Measurements from ENCODE around the gene EPN1. TPM values are rescaled to one million over a fixed set of nuclear protein-coding genes. Genes with fewer than 3 reads are reported as not detected.

EPN1 gene
- total RNA-seq, 1 experiment from 2014 or later: 197 TPM

DNA sequence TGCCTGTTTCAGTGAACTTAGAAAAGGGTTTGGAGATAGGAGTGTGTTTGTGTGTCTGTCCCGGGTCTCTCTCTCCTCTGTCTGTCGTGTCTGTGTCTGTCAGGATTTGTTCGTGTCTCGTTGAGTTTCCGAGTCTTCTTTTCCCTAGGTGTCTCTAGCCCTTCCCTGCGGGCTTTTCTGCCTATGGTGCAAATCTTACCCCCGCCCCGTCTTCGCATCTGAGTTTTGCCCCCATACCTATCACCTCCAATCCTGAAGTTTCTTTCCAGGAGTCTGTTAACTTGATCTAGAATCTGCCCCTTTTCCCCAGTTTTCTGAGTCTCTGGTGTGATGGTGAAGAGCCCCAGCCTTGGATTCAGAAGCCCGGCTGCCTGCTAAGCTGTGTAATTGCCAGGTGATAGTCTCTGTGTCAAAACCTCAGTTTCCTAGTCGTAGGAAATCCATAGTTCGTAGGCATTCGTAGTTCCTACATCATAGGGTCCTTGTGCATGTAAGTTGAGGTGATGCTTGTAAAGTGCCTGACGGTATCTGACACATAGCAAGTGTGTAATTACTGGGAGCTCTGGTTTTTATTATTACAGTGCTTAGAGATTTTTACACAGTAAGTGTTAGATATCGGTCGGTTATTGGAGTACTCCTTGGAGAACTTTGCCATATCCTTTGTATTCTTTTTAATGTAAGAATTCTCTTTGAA lies 782 bp downstream of the EPN1 start:
- POLR2A ChIA-PET: interaction anchor here (0.5 kb wide), 1 partner anchor 8 kb away, joined by 3 read pairs; no protein-coding TSS in a partner anchor
- peaks cover 91% of the 10 kb centered on the region for H3K36me3 Mint-ChIP-seq (ENCODE audit: insufficient read depth, unreplicated experiment)

DNA sequence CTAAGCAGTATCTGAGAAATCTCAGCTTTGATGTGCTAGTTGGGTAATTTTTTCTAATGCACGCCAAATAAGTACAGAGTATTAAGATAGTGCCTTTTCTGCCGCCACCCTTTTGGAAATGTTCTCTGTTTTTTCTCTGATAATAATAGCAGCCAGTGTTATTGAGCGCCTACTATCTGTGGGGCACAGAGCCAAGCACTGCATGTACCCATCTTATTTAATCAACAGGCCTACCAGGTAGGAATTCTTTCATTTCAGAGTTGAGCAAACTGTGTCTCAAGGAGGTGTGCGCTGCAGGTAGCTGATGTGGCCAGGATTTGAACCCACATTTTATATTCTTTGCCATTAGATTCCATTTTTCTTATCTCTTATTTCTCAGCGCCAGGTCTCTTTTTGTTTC lies 1.4 kb downstream of the EPN1 start:
- Histone ChIP-seq H3K36me3 (ENCODE audit: control insufficient read depth, insufficient read depth, low read length) (peaks cover 5% of the 10 kb centered on the region; the same call in 1 of the 2 replicates), H3K4me3 (ENCODE audit: low read depth, low read length) (peak overlapping the region; percentile 76), H3K4me1 (peaks cover 30% of the 10 kb centered on the region), H3K9me3 (no peaks in the 10 kb centered on the region), H3K27me3 (replicated peaks; ENCODE audit: control insufficient read depth, insufficient read depth, low read length) (no peaks in the 10 kb centered on the region)
- ChIA-PET CTCF (interaction anchor here (0.5 kb wide), 1 partner anchor 22 kb away, joined by 3 read pairs; no protein-coding TSS in a partner anchor), POLR2A (interaction anchor here (0.5 kb wide), 1 partner anchor 22 kb away, joined by 4 read pairs; no protein-coding TSS in a partner anchor)
- BruUV-seq (replicated peaks): TSS peak; percentile 38
- intact Hi-C loops (cut with micrococcal nuclease; ENCODE audit: unreplicated experiment): no loop called here
- Mint-ChIP-seq H3K36me3 (ENCODE audit: insufficient read depth, unreplicated experiment) (peaks cover 91% of the 10 kb centered on the region), H3K4me3 (ENCODE audit: unreplicated experiment) (peak overlapping the region; percentile 94), H3K4me1 (ENCODE audit: low read depth, unreplicated experiment) (peaks cover 38% of the 10 kb centered on the region), H3K27me3 (ENCODE audit: insufficient read depth, unreplicated experiment) (no peaks in the 10 kb centered on the region), H3K9me3 (ENCODE audit: unreplicated experiment) (no peaks in the 10 kb centered on the region), H3K27ac (ENCODE audit: unreplicated experiment) (peak overlapping the region; percentile 66)
- DNase-seq: no peak
- TF ChIP-seq, protein P1, sequence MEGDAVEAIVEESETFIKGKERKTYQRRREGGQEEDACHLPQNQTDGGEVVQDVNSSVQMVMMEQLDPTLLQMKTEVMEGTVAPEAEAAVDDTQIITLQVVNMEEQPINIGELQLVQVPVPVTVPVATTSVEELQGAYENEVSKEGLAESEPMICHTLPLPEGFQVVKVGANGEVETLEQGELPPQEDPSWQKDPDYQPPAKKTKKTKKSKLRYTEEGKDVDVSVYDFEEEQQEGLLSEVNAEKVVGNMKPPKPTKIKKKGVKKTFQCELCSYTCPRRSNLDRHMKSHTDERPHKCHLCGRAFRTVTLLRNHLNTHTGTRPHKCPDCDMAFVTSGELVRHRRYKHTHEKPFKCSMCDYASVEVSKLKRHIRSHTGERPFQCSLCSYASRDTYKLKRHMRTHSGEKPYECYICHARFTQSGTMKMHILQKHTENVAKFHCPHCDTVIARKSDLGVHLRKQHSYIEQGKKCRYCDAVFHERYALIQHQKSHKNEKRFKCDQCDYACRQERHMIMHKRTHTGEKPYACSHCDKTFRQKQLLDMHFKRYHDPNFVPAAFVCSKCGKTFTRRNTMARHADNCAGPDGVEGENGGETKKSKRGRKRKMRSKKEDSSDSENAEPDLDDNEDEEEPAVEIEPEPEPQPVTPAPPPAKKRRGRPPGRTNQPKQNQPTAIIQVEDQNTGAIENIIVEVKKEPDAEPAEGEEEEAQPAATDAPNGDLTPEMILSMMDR (IDR thresholded peaks at IDR 0.05; ENCODE audit: insufficient read depth in 1 of 2, low read depth in 1 of 2, low read length in 1 of 2, severe bottlenecking in 1 of 2, unreplicated experiment in 1 of 2): no peak

More for the DNA sequence above, 782 bp downstream of the EPN1 start:
- Mint-ChIP-seq H3K4me3 (ENCODE audit: unreplicated experiment) (peak overlapping the region; percentile 94), H3K4me1 (ENCODE audit: low read depth, unreplicated experiment) (peaks cover 41% of the 10 kb centered on the region), H3K27me3 (ENCODE audit: insufficient read depth, unreplicated experiment) (no peaks in the 10 kb centered on the region), H3K9me3 (ENCODE audit: unreplicated experiment) (no peaks in the 10 kb centered on the region), H3K27ac (ENCODE audit: unreplicated experiment) (peak overlapping the region; percentile 92)
- Histone ChIP-seq H3K9me3 (no peaks in the 10 kb centered on the region), H3K27me3 (replicated peaks; ENCODE audit: control insufficient read depth, insufficient read depth, low read length) (no peaks in the 10 kb centered on the region), H3K4me3 (ENCODE audit: low read depth, low read length) (peak overlapping the region; percentile 76), H3K4me1 (peaks cover 30% of the 10 kb centered on the region), H3K36me3 (ENCODE audit: control insufficient read depth, insufficient read depth, low read length) (peaks cover 5% of the 10 kb centered on the region; the same call in 1 of the 2 replicates)
- CTCF ChIA-PET: no interaction called here
- intact Hi-C loops (cut with micrococcal nuclease; ENCODE audit: unreplicated experiment): loop anchor here (2.0 kb wide), 1 partner anchor 21 kb away; the partner anchor contains the start of gene U2AF2
- TF ChIP-seq, protein P1 (IDR thresholded peaks at IDR 0.05; ENCODE audit: insufficient read depth in 1 of 2, low read depth in 1 of 2, low read length in 1 of 2, severe bottlenecking in 1 of 2, unreplicated experiment in 1 of 2): no peak
- DNase-seq: no peak
- BruUV-seq (replicated peaks): no TSS peak

DNA sequence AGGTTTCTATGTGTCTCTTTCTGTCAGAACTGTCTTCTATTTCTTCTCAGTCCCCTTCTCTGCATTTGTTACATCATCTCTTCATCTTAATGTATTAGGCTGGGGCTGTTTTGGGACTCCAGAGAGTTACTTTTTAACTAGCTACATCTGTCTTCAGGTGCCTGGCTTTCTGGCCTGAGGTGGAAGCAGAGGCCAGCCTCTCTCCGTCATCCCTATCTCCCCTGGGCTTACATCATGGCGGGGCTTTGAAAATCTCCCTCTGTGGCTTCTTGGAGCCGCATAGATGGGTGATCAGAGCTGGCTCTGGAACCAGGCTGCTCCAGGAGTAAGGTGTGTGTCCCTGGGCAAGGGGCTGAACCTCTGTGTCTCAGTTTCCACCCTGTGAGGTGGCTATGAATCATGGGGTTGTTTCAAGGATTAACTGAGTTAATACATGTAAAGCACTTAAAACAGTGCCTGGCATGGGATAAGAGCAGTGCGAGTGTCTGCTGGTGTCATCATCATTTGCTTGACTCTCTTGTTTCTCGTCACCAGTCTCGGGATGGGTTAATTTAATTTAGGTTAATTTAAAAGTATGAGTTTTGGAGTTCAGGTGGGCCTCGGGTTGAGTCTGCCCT lies 2.0 kb downstream of the EPN1 start:
- peak overlapping the region; percentile 94 for H3K4me3 Mint-ChIP-seq (ENCODE audit: unreplicated experiment)
- no peaks in the 10 kb centered on the region for H3K27me3 Mint-ChIP-seq (ENCODE audit: insufficient read depth, unreplicated experiment)
- peaks cover 88% of the 10 kb centered on the region for H3K36me3 Mint-ChIP-seq (ENCODE audit: insufficient read depth, unreplicated experiment)
- no peaks in the 10 kb centered on the region for H3K9me3 Mint-ChIP-seq (ENCODE audit: unreplicated experiment)
- peak overlapping the region; percentile 66 for H3K27ac Mint-ChIP-seq (ENCODE audit: unreplicated experiment)
- H3K9me3 ChIP-seq: no peaks in the 10 kb centered on the region
- BruUV-seq (replicated peaks): no TSS peak
- TF ChIP-seq, protein P1 (IDR thresholded peaks at IDR 0.05; ENCODE audit: insufficient read depth in 1 of 2, low read depth in 1 of 2, low read length in 1 of 2, severe bottlenecking in 1 of 2, unreplicated experiment in 1 of 2): no peak
- DNase-seq: no peak
- ChIA-PET CTCF (interaction anchor here (0.5 kb wide), 1 partner anchor 23 kb away, joined by 3 read pairs; no protein-coding TSS in a partner anchor), POLR2A (interaction anchor here (0.5 kb wide), 1 partner anchor 23 kb away, joined by 4 read pairs; no protein-coding TSS in a partner anchor)
- intact Hi-C loops (cut with micrococcal nuclease; ENCODE audit: unreplicated experiment): no loop called here
- no peak overlapping the region for H3K4me3 ChIP-seq (ENCODE audit: low read depth, low read length)
- H3K27me3 ChIP-seq (replicated peaks; ENCODE audit: control insufficient read depth, insufficient read depth, low read length): no peaks in the 10 kb centered on the region
- H3K4me1 ChIP-seq: peaks cover 26% of the 10 kb centered on the region
- H3K36me3 ChIP-seq (ENCODE audit: control insufficient read depth, insufficient read depth, low read length): peaks cover 5% of the 10 kb centered on the region; the same call in 1 of the 2 replicates
- peaks cover 34% of the 10 kb centered on the region for H3K4me1 Mint-ChIP-seq (ENCODE audit: low read depth, unreplicated experiment)

Data from Caco-2 (cell line).